ENCODE measurements around the gene ADAMTS12.

Gene ADAMTS12

DNA sequence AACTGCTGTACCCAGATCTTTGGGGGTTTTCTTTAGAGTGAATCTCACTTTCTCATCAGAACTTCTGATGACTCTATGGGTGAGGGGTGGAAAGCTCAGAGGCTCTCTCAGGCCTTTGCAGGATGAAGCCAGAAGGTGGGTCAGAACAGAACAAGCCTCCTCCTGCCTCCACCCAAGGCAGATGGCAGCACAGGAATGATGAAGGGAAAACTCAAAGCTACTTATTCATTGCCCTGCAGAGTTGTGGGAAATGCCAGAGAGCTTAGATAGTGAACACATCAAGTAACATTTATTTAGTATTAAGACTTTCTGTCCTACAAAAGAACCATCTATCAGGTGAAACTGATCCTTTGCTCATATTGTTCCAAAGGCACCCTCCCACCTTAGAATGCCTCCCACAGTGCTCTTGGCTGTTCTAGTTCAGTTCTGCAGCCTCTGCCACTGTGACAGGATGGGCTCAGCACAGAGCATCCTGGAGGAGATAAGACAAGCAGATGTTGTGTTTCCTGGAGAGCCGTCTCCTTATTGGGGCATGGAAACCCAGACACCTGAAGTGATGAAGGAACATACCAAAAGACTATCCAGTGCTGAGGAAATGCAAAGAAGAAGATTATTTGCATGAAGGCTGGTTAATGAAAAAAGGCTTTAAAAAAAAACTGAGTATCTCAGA, 146.6 kb downstream of the ADAMTS12 start:
- DNase-seq: no peak

DNA sequence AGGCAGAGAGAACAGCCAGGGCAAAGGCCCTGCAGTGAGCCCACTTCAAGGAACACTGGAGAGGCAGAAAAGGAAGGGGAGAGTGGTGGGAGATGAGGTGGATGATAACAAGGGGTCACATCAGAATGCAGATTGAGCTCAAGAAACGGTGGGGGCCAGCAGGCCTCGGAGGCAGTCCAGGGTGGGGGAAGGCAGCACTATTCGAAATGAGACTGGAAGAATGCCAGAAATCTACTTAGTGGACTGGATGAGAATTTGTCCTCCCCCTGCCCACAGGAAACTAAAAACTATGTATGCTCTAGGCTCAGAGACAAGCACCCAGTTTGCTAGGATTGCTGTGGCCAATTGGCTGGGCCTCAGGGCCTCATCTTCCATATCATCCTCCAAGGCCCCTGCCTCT, 148.7 kb downstream of the ADAMTS12 start:
- no peak for DNase-seq

DNA sequence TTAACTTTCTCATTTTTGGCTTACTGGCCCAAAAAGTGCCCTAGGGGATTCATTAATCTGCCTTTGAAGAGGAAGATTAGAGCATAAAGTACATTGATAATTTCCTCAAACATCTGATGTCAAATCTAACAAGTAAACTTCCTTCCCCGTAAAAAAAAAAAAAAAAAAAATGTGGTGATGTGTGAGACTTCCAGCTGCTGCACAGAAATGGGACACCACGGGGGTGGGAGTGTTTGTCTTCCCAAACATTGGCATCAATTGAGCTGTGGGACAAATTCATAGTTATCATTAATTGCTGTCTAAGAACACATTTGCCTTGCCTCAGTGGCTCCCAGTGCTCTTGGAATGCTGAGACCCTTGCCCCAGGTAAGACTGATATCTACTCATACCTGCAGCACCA, 149.6 kb downstream of the ADAMTS12 start:
- no peak for DNase-seq

DNA sequence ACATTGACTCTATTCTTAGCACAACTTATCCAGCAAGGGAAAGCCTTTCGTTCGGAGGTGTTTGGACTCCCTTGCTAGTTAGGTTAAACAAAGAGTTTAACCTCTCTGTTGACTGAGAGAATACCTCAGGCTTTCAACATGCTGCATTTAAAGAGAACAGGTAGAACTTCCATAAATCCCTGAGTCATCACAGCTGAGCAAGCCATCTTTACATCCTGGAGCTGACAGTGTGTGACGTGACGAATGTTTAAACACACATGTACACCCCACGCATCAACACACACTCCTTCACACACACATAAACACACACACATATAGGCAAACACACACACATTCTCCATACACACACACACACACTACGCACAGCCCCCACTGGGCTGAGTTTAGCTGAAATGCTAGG, 152.8 kb downstream of the ADAMTS12 start:
- no peak for DNase-seq

DNA sequence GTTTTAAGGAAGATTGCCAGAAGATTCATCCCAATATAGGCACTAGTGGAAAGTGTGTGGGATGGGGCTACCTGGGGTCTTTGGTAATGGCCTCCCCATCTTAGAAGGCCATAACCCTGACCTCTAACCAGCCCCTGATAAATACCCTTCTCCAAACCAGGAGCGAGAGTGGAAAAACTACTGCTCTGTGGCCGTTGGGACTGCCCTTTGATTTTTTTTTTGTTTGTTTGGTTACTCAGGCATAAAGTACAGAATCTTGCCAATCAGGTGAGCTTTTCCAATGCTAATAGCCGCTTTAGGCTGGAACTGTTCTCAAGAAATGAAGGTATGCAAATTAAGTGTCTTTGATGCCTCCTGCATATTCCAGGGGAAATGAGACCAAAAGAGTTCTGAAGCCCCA, 153.7 kb downstream of the ADAMTS12 start:
- DNase-seq: no peak

DNA sequence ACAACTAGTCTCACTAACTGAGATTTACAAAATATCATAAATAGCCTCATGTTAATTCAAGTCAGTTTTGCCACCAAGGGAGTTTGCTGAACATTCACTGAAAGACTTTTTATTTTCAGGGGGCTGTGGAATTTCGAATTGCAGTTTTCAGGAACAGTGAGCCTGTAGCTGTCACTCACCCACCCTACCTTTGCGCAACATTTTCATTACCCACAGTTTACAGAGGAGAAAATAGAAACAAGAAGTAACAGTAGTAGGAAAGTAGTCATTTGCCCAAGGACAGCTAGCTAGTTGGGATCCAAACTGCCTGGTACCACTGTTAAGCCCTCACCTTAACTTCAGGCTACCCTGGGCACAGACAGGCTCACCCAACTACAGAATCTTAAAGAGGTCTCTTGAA, 154.1 kb downstream of the ADAMTS12 start:
- DNase-seq: no peak

DNA sequence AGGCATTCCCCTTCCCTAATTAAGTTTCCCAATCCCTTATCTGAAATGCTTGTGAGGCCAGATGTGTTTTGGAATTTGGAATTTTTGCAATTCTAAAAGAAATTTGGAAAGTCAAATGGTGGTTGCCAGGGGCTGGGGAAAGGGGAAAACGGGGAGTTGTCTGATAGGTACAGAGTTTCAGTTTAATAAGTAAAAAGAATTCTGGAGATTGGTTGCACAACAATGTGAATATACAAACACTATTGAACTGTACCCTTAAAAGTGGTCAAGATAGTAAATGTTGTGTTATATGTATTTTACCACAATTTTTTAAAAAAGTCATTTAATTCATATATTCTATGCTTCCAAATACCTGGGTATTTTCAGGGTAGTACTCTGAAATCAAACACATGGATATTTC, 154.5 kb downstream of the ADAMTS12 start:
- no peak for DNase-seq

DNA sequence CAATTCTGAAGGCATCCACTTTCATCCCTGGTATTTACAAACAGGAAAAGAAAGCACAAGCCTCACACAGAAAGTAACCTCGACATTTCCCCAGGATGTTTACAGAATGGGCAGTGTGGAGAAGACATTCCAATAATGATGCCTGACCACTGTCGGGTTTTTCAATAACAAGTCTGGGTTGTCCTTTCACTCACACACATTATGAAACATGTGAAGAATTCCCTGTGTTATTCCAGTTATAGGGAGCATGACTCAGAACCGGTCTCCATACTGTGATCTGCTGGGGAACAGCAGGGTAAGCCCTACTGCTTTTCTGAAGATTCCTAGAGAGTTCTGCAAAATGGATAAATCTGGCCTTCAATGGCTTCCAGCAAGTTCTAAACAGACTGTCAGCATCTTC, 155.3 kb downstream of the ADAMTS12 start:
- no peak for DNase-seq

DNA sequence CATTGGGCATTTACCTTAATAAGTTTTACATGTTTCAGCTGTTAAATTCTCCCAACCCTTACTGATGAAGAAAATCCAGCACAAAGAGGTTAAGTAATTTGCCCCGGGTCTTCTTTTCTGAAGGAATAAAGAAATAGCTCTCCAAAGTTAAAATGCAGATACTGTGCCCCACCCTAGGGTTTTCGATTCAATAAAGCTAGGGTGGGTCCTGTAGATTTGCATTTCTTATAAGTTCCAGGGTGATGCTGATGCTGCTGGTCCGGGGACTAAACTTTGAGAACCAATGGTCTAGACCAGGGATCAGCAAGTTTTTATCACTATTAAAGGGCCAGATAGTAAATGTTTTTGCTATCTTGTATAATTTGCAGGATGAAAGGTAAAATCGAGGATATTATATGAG, 156.7 kb downstream of the ADAMTS12 start:
- no peak for DNase-seq

DNA sequence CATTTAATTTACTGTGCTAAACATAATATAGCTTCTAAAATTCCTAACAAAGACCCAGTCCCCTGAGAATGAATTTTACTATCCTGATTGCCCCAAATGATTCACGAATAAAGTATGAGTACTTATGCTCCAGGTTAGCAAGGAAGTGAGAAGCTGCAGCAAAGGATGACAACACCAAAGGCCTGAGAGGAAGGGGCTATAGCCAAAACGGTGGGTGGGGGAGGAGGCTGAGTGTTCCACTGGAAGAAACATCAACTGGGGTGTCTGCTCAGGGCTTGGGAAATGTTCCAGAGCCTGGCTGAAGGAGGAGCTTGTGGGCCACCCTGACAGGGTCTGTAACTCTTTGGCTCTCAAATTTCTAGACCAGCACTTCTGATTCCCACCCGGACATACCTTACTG, 157.3 kb downstream of the ADAMTS12 start:
- no peak for DNase-seq

DNA sequence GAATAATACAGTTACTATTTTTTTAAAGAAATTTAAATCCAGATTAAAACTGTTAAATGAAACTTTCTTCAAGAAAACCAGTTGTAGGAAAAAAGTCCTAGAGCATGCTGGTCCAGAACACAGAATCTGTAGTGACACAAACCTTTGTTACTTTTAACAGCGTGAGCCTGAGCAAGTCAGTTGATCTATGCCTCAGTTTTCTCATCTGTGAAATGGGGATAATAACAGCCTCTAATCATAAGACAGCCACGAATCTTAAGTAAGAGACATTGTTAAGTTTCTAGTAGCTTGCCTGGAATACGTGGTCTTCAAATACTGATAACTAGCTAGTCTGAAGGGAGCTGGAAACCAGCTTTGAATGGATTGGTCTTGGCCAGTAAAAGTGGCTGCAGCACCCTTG, 158.6 kb downstream of the ADAMTS12 start:
- no peak for DNase-seq

DNA sequence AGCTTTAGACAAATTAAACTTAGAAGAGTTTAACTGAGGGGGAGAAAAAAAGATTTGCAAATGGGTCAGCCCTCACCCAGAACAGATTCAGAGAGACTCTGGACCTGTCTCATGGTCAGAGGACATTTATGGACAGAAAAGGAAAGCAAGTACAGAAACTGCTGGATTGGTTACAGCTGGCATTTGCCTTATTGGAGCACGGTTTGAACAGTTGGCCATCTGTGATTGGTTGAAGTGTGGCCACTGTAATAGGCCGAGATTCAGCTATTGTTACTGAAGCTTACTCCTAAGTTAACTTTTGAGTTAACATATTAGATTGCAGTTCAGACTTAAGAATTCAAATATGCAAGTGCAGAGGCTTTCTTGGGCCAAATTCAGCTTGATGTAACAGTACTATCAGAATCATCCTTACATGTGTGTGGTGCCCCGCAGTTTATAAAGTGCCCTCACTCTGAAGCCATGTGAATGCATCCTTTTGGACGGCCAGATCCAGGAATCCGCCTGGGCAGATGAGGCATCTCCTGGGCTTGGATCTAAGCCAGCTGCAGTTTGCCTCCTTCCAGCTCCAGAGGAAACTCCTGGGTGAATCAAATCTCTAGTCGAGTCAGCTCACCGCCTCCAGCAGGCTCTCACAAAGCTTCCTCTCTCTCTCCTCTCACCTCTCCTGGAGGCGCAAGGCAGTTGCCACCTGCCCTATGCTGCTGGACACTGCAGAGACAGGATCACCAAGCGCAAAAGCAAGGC, 165.2 kb downstream of the ADAMTS12 start:
- DNase-seq: no peak

DNA sequence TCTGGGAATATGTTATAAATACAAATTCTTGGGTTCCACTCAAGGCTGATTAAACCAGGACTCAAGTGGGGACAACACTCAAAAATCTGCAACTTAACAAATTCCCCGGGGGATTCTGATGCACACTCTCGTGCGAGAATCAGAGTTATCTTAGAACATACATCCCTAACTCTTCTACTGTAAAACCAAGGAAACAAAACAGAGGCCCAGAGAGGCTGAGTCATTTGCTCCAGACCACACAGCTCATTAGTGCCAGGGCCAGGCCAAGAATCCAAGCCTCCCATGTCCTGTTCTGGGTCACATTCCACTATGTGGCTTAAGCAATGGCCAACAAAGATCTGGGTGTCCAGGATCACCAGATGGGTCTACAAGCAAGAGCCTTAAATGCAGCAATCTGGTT, 166.0 kb downstream of the ADAMTS12 start:
- DNase-seq: no peak

DNA sequence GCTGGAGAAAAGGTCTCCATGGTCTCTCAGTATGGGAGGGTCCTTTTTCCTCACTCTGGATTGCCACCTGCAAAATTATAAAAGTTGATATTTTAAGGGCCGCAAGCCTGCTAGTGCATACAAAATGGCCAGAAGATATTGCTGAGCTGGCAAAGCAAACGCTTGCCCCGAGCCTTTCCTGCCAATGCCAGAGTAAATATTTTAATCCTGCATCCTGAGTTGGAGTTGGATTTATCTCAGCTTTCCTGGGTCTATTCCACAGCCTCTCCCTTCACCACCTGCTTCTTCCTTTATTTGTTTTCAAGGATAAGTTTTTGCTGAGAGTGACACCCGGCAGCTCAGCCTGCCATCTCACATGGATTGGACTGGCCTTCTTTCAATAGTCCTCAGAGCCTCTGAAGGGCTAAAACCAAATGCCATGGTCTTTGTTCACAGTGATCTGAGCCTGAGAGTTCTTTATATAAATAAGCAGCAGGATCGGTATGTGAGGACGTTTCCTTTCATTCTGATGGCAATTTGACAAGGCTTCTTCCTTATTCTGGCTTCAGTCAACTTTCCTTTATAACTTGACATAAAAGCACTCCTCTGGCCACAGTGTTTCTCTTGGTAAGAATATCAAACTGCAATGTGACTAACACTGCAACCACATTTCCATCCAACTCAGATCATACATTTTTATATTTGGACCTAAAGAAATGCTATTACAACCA, 170.1 kb downstream of the ADAMTS12 start:
- DNase-seq: no peak

DNA sequence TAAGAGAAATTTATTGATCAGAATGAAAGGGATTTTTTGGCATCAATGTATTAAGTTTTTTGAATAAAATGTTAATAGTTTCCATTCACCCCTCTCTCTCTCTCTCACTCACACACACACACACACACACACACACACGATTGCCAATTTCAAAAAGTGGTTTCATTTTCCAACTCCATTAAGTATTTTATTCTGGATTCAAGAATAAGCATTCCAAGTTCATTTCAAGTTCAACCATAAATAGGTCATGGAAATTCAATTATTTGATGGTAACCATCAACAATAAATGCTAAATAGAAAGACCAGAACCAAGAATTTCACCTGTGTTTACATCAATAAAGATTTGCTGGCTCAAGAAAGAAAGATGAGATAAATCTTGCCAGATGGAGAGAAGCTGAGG, 171.6 kb downstream of the ADAMTS12 start:
- no peak for DNase-seq

DNA sequence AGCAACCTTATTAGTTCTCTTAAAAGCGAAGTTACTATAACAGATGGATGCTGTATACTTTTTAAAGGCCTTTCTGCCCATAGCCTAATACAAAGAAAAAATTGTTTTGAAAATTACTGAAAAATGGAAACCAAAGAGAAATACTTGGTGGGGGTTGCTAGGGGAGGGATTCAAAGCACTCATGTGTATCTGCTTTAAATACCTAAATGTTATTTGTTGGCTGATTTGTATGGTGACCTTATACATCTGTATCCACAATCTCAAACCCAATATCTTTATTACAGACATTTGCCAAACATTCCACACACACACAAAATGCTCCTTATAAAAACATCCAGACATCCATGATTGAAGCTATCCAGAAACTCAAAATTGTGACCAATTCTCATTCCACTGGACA, 172.0 kb downstream of the ADAMTS12 start:
- no peak for DNase-seq

DNA sequence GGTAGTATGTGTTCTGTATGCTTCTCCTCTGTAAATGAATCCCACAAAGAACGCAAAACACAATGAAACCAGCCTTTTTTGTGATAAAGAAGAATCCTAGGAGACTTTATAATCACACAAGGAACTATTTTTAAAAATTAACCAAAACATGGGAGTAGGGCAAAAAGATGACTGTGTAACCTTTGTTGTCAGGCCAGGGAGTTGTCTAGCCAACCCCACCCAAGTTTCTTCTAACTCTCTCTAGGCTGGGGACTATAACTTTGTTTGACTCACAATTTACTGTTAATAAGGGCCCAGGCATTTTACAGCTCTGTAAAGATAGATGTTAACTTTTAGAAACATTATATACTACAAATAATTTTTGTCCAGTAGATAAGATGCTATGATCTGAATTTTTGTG, 176.1 kb downstream of the ADAMTS12 start:
- DNase-seq: no peak

DNA sequence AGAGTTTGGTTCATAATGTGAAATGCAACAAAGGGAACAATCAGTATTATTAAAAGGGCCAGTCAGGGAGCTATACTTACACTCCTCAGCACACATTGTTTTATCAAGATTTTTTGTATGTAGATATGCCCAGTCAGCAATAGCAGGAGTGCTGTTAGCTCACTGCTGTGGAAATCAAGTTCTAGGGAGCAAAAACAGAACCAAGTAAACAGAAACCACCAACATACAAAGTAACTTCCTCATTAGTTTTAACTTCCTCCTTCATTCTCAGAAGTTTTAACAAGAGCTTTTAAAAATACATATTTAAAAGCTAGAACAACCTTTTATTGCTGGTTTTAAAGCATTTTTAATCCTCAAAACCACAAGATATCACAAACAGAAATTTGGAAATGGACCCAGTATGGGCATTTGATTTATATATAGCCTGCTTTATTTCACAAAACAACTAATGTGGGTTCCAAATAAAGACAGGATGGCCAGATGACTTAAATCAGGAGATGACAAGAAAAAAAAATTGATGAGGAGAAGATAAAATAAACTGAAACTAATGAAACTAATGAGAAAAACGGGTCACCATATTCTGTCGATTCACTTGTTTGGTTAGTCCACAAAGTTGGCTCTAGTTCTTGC, 178.5 kb downstream of the ADAMTS12 start:
- DNase-seq: no peak

DNA sequence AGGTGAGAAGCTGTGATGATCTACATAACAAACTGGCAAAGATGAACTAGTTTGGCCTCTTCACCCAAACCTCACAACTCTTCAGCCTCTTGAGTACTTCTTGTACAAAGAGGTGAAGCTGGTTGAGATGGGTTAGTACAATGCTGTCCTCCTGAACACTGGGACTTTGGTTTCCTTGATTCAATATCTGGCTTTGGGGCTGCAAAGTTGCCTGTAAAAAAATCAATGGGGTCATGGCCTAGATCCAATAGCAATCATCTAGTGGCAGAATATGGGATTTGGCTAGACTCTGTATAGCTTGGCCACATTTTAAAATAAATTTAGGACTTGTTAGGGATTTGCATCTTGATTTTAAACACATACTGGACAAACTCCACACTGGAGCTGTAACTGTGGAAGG, 179.1 kb downstream of the ADAMTS12 start:
- no peak for DNase-seq

DNA sequence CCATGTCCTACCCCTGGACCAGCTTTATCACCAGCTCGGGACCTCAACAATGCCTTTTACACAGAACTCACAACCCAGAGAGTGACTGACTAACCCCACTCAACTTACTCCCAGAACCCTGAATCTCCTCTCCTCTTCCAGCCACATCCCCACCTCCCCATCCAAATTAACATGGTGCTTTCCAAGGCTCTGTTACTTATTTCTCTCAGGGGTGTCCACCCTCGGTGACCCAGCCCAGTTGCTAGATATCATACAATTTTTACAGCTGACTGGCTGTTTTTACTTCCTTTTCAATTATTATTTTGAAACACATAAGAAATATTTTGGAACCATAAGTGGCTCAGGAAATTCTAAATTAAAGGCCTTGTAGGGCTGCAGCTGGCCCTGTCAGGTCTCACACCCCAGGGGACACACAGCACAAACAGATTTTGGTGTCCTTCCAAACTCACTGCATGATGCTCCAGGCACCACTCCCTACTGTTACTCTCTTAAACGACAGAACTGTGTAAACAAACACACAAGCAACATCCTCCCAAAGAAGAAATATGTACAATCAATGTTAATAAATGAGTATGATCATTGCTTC, 180.6 kb downstream of the ADAMTS12 start:
- DNase-seq: no peak

DNA sequence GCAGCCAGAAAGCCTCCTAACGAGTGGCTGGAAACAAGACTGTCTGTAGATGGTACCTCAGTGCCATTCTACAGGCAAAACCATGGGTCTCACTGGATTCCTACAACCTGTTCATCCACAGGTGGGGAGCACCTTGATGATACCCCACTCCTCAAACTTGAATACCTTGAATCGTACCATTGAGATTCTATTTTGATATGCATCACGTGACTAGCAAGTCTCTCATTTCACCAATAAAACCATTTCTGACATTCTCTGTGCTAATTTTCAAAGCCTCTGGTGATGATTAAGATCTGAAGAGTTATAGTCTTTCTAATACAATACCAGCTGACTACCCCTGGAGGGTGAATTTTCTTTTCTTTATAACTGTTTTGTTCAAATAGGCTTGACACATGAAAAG, 188.9 kb downstream of the ADAMTS12 start:
- no peak for DNase-seq

DNA sequence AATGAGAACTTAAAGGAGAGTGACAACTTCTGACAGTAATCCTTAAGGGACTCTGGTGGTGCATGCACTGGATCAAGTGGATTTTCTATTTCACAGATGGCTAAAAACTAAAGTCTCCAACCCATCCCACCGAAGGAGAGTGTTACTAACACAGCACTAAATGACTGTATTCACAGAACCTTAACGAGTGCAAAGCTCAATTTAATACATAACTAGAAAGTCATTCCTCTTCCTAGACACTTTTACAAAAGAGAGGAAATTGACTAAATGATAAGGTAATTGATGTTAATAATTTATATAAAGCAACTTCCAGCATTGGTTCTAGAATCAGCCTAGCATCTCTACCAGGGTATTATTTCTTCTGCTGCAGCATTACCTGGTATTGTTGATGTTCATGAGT, 189.8 kb downstream of the ADAMTS12 start:
- DNase-seq: no peak

DNA sequence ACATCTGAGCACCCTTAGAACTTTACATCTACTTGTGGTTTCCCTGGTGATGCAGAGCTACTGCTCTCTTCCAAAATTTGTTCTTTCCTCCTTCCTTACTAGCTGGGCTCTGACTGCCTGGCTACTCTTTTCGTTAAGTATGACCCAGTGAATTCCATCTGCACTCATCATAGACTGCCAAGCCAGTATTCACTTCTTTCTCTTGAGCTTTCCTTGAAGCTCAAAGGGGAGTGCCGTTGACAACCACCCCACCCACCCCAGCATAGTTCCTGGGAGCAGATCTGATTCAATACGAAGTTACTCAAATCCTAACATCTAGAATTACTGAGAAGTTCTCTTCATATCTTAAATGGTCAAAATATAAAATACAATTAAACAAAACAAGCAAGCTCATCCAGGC, 190.5 kb downstream of the ADAMTS12 start:
- no peak for DNase-seq

Measured in NCI-H187 (cell line).